ENCODE measurements around the gene KDM6A. TPM values are rescaled to one million over a fixed set of nuclear protein-coding genes. Genes with fewer than 3 reads are reported as not detected.

KDM6A gene
- total RNA-seq, 4 donors from 2014 or later = 42.5 to 163 (median 91.8) TPM

- H3K36me3 ChIP-seq = no peaks in the 10 kb centered on the region
Measured at GRCh38 chrX:45001048-45001447, 128.1 kb downstream of the KDM6A start.

GRCh38 chrX:45003085-45003484 lies 130.1 kb downstream of the KDM6A start:
- TF ChIP-seq CTCF (IDR thresholded peaks at IDR 0.05) (no peak), POLR2A (IDR thresholded peaks at IDR 0.05) (no peak)
- H3K9me3 ChIP-seq = no peaks in the 10 kb centered on the region
- peaks cover 5 to 17% (median 13%) of the 10 kb centered on the region in 4 donors for H3K4me1 ChIP-seq
- no peaks in the 10 kb centered on the region for H3K36me3 ChIP-seq
- 58 to 86% methylated on average over 2 to 4 of the region's 4 CpGs for WGBS, 2 donors (ENCODE audit: low coverage in 1 of 2)
- no peak overlapping the region for H3K4me3 ChIP-seq
- in situ Hi-C loops (cut with MboI; ENCODE audit: low pct_ligation_motif_present in 1 of 4, low pct_unique_long_range_greater_than_20kb in 1 of 4, low sequenced_read_pairs in 3 of 4) = no loop called here
- no peak for DNase-seq
- intact Hi-C loops (cut with DNase I; ENCODE audit: low total_unique reads) = no loop called here
- no peaks in the 10 kb centered on the region for H3K27me3 ChIP-seq
- H3K27ac ChIP-seq = no peak overlapping the region

More at GRCh38 chrX:45001048-45001447, 128.1 kb downstream of the KDM6A start:
- no peak for DNase-seq
- no peak for TF ChIP-seq CTCF (IDR thresholded peaks at IDR 0.05)
- TF ChIP-seq EP300 (IDR thresholded peaks at IDR 0.05; ENCODE audit: low read depth) = no peak
- no peak for TF ChIP-seq POLR2AphosphoS5 (IDR thresholded peaks at IDR 0.05)
- TF ChIP-seq POLR2A (IDR thresholded peaks at IDR 0.05) = no peak
- no peak overlapping the region for H3K4me3 ChIP-seq
- WGBS, 2 donors (ENCODE audit: low coverage in 1 of 2) = 42 to 57% methylated on average over 2 to 4 of the region's 4 CpGs
- H3K27me3 ChIP-seq = no peaks in the 10 kb centered on the region
- H3K27ac ChIP-seq = no peak overlapping the region
- no peaks in the 10 kb centered on the region for H3K9me3 ChIP-seq
- in situ Hi-C loops (cut with MboI; ENCODE audit: low pct_ligation_motif_present in 1 of 4, low pct_unique_long_range_greater_than_20kb in 1 of 4, low sequenced_read_pairs in 3 of 4) (no loop called here), intact Hi-C loops (cut with DNase I; ENCODE audit: low total_unique reads) (no loop called here)
- peaks cover 18 to 34% (median 27%) of the 10 kb centered on the region in 4 donors for H3K4me1 ChIP-seq

GRCh38 chrX:45006002-45006800 lies 133.2 kb downstream of the KDM6A start:
- intact Hi-C loops (cut with DNase I; ENCODE audit: low total_unique reads) = no loop called here

GRCh38 chrX:45007598-45007997 lies 134.6 kb downstream of the KDM6A start:
- no peaks in the 10 kb centered on the region for H3K9me3 ChIP-seq
- no peak overlapping the region for H3K27ac ChIP-seq
- 67 to 79% methylated on average over 1 to 3 of the region's 3 CpGs for WGBS, 2 donors (ENCODE audit: low coverage in 1 of 2)

More at GRCh38 chrX:45006002-45006800, 133.2 kb downstream of the KDM6A start:
- in situ Hi-C loops (cut with MboI; ENCODE audit: low pct_ligation_motif_present in 1 of 4, low pct_unique_long_range_greater_than_20kb in 1 of 4, low sequenced_read_pairs in 3 of 4) = no loop called here
- H3K4me3 ChIP-seq = no peak overlapping the region
- no peaks in the 10 kb centered on the region for H3K36me3 ChIP-seq
- no peak overlapping the region for H3K27ac ChIP-seq
- peaks cover under 1 to 5% (median 3%) of the 10 kb centered on the region in 4 donors for H3K4me1 ChIP-seq
- H3K9me3 ChIP-seq = no peaks in the 10 kb centered on the region
- TF ChIP-seq POLR2AphosphoS5 (IDR thresholded peaks at IDR 0.05) = no peak
- TF ChIP-seq EP300 (IDR thresholded peaks at IDR 0.05; ENCODE audit: low read depth) = no peak
- TF ChIP-seq POLR2A (IDR thresholded peaks at IDR 0.05) = no peak
- TF ChIP-seq CTCF (IDR thresholded peaks at IDR 0.05) = no peak
- no peak for DNase-seq
- no peaks in the 10 kb centered on the region for H3K27me3 ChIP-seq
- WGBS, 2 donors (ENCODE audit: low coverage in 1 of 2) = 89 to 100% methylated on average over 1 to 13 of the region's 13 CpGs

More at GRCh38 chrX:45007598-45007997, 134.6 kb downstream of the KDM6A start:
- intact Hi-C loops (cut with DNase I; ENCODE audit: low total_unique reads) (no loop called here), in situ Hi-C loops (cut with MboI; ENCODE audit: low pct_ligation_motif_present in 1 of 4, low pct_unique_long_range_greater_than_20kb in 1 of 4, low sequenced_read_pairs in 3 of 4) (no loop called here)
- no peak for DNase-seq
- H3K27me3 ChIP-seq = no peaks in the 10 kb centered on the region
- no peak for TF ChIP-seq POLR2AphosphoS5 (IDR thresholded peaks at IDR 0.05)
- TF ChIP-seq POLR2A (IDR thresholded peaks at IDR 0.05) = no peak
- TF ChIP-seq EP300 (IDR thresholded peaks at IDR 0.05; ENCODE audit: low read depth) = no peak
- no peak for TF ChIP-seq CTCF (IDR thresholded peaks at IDR 0.05)
- H3K36me3 ChIP-seq = no peaks in the 10 kb centered on the region
- H3K4me1 ChIP-seq = peaks cover 0 to 2% (median 0%) of the 10 kb centered on the region in 4 donors
- H3K4me3 ChIP-seq = no peak overlapping the region

Data from transverse colon (tissue), 4 donors.